OCI-LY3 (cell line): ENCODE results near the gene TMEM54.

ENCODE experiments used
- EZH2phosphoT487 ChIP-seq: fragments of 200-600 bp; shearing (Covaris generic); IDR thresholded peaks from 2 replicates; pipeline ENCODE4 v1.6.1; 2018; ENCODE audit warnings: antibody characterized with exemption, mixed run types, low read depth
- TF ChIP-seq, protein P1 (sequence below): fragments of 200-600, 300-600 bp; sonication (generic); IDR thresholded peaks from 2 replicates; pipeline ENCODE4 v1.5.1; 2014; ENCODE audit warnings: antibody characterized with exemption, low read length, low read depth

DNA sequence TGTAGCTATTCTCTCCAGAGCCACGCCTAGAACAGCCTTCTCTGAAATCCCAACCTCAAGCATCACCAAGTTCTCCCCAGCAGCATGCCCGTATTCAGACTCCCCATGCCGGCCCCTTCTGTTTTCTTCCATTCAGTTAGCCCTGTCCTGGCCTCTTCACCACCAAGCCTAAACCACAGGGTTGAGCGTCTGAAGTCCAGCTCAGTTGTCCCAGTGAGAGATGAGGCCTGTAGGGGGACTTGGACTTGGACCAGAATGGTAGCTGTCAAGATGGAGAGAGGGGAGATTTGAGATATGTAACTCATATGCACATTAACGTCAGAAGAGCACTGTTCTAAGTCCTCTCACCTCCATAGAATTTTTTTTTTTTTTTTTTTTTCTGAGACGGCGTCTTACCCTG is 5.5 kb upstream of the TMEM54 start:
- TF ChIP-seq, protein P1, sequence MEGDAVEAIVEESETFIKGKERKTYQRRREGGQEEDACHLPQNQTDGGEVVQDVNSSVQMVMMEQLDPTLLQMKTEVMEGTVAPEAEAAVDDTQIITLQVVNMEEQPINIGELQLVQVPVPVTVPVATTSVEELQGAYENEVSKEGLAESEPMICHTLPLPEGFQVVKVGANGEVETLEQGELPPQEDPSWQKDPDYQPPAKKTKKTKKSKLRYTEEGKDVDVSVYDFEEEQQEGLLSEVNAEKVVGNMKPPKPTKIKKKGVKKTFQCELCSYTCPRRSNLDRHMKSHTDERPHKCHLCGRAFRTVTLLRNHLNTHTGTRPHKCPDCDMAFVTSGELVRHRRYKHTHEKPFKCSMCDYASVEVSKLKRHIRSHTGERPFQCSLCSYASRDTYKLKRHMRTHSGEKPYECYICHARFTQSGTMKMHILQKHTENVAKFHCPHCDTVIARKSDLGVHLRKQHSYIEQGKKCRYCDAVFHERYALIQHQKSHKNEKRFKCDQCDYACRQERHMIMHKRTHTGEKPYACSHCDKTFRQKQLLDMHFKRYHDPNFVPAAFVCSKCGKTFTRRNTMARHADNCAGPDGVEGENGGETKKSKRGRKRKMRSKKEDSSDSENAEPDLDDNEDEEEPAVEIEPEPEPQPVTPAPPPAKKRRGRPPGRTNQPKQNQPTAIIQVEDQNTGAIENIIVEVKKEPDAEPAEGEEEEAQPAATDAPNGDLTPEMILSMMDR: no peak
- no peak for TF ChIP-seq EZH2phosphoT487
